Neural cell (in vitro differentiated cells): ENCODE measurements around the gene FOXN1. TPM values are rescaled to one million over a fixed set of nuclear protein-coding genes. Genes with fewer than 3 reads are reported as not detected.

Experiments
- H2AFZ ChIP-seq: fragments of 200-600, 300-800 bp; sonication (generic), shearing (Covaris generic); 2 replicates; pipeline ENCODE4 v1.6.0; 2014; ENCODE audit warnings: low read depth, mild to moderate bottlenecking, antibody characterized with exemption, low read length, moderate library complexity
- H3F3A ChIP-seq: fragments of 200-600 bp; shearing (Covaris generic); 2 replicates; pipeline ENCODE4 v1.6.1; 2016; ENCODE audit warnings: mild to moderate bottlenecking, moderate library complexity, mixed read lengths, antibody characterized with exemption, low read length; ENCODE audit not compliant: insufficient read depth, poor library complexity, severe bottlenecking
- H3K27ac ChIP-seq: fragments of 200-600, 300-800 bp; sonication (generic), shearing (Covaris generic); 2 replicates; pipeline ENCODE4 v1.5.1; 2014; ENCODE audit warnings: mild to moderate bottlenecking, low read length, moderate library complexity
- H3K27me3 ChIP-seq: fragments of 300-800, 200-600 bp; sonication (generic), shearing (Covaris generic); 2 replicates; pipeline ENCODE4 v1.6.0; 2014; ENCODE audit warnings: mild to moderate bottlenecking, low read depth, low read length, moderate library complexity; ENCODE audit not compliant: insufficient read depth
- H3K36me3 ChIP-seq: fragments of 300-800, 200-600 bp; sonication (generic), shearing (Covaris generic); 2 replicates; pipeline ENCODE4 v1.5.1; 2014; ENCODE audit warnings: mild to moderate bottlenecking, antibody characterized with exemption, low read length, moderate library complexity; ENCODE audit not compliant: insufficient read depth
- H3K4me2 ChIP-seq: fragments of 300-800, 200-600 bp; sonication (generic), shearing (Covaris generic); 2 replicates; pipeline ENCODE4 v1.6.0; 2014; ENCODE audit warnings: mild to moderate bottlenecking, low read length
- H3K4me3 ChIP-seq: fragments of 300-800, 200-600 bp; sonication (generic), shearing (Covaris generic); 2 replicates; pipeline ENCODE4 v1.5.1; 2014; ENCODE audit warnings: mild to moderate bottlenecking, low read length, moderate library complexity
- H3K79me2 ChIP-seq: fragments of 200-600 bp; shearing (Covaris generic); replicated peaks from 2 replicates; pipeline ENCODE4 v1.6.0; 2014; ENCODE audit warnings: mild to moderate bottlenecking, low read length, moderate library complexity; ENCODE audit not compliant: insufficient read depth
- H3K9ac ChIP-seq: fragments of 300-800, 200-600 bp; sonication (generic), shearing (Covaris generic); 2 replicates; pipeline ENCODE4 v1.6.1; 2016; ENCODE audit warnings: mild to moderate bottlenecking, low read length, mixed read lengths
- H3K9me2 ChIP-seq: fragments of 200-600 bp; shearing (Covaris generic); 2 replicates; pipeline ENCODE4 v1.6.1; 2016; ENCODE audit warnings: mild to moderate bottlenecking, low read length, mixed read lengths; ENCODE audit not compliant: insufficient read depth
- H3K9me3 ChIP-seq: fragments of 200-600, 300-800 bp; sonication (generic), shearing (Covaris generic); 2 replicates; pipeline ENCODE4 v1.6.1; 2016; ENCODE audit warnings: mild to moderate bottlenecking, mixed run types, low read length, moderate library complexity, mixed read lengths
- H4K20me1 ChIP-seq: fragments of 200-600 bp; shearing (Covaris generic); 2 replicates; pipeline ENCODE4 v1.6.1; 2016; ENCODE audit warnings: mild to moderate bottlenecking, mixed run types; ENCODE audit not compliant: insufficient read depth
- CTCF ChIP-seq: fragments of 450-650 bp; IDR thresholded peaks from 2 replicates; pipeline ENCODE4 v1.5.1; 2014; ENCODE audit warnings: antibody characterized with exemption, mild to moderate bottlenecking, moderate library complexity; ENCODE audit not compliant: poor library complexity, severe bottlenecking
- EP300 ChIP-seq: fragments of 450-650 bp; conservative IDR thresholded peaks from 2 replicates; pipeline ENCODE4 v1.6.1; 2014; ENCODE audit warnings: antibody characterized with exemption, mild to moderate bottlenecking, moderate library complexity; ENCODE audit not compliant: poor library complexity, severe bottlenecking
- EZH2 ChIP-seq: fragments of 200-600, 300-800 bp; shearing (Covaris generic), sonication (generic); IDR thresholded peaks from 2 replicates; pipeline ENCODE4 v1.6.1; 2014; ENCODE audit warnings: antibody characterized with exemption, low read length, borderline replicate concordance, mild to moderate bottlenecking; ENCODE audit not compliant: insufficient read depth, poor library complexity, severe bottlenecking
- MXI1 ChIP-seq: fragments of 450-650 bp; conservative IDR thresholded peaks from 2 replicates; pipeline ENCODE4 v1.6.1; 2014; ENCODE audit warnings: antibody characterized with exemption, mild to moderate bottlenecking; ENCODE audit not compliant: poor library complexity, severe bottlenecking
- POLR2AphosphoS5 ChIP-seq: IDR thresholded peaks from 2 replicates; pipeline ENCODE4 v1.6.1; 2012
- RAD21 ChIP-seq: fragments of 450-650 bp; conservative IDR thresholded peaks from 2 replicates; pipeline ENCODE4 v1.6.1; 2014; ENCODE audit warnings: antibody characterized with exemption, mild to moderate bottlenecking, moderate library complexity
- SMC3 ChIP-seq: fragments of 450-650 bp; conservative IDR thresholded peaks from 2 replicates; pipeline ENCODE4 v1.6.1; 2014; ENCODE audit warnings: antibody characterized with exemption, mild to moderate bottlenecking, moderate library complexity; ENCODE audit not compliant: poor library complexity
- TAF1 ChIP-seq: IDR thresholded peaks from 2 replicates; pipeline ENCODE4 v1.6.1; 2012; ENCODE audit warnings: low read depth
- polyA plus RNA-seq: library from polyadenylated mRNA; depleted of rRNA; stranded (reverse); fragments of >200 nt; gene quantifications from 2 replicates; pipeline ENCODE4 v1.2.3, GENCODE V29; 2014
- TF ChIP-seq, protein P1 (sequence below): IDR thresholded peaks from 2 replicates; pipeline ENCODE4 v1.6.1; 2012; ENCODE audit warnings: borderline replicate concordance

The FOXN1 gene
- polyA plus RNA-seq, 1 donor from 2014 or later = not detected

- TF ChIP-seq MXI1 (no peak), SMC3 (no peak), RAD21 (no peak), TAF1 (no peak), EP300 (no peak), EZH2 (no peak), CTCF (no peak), POLR2AphosphoS5 (no peak)
- TF ChIP-seq, protein P1, sequence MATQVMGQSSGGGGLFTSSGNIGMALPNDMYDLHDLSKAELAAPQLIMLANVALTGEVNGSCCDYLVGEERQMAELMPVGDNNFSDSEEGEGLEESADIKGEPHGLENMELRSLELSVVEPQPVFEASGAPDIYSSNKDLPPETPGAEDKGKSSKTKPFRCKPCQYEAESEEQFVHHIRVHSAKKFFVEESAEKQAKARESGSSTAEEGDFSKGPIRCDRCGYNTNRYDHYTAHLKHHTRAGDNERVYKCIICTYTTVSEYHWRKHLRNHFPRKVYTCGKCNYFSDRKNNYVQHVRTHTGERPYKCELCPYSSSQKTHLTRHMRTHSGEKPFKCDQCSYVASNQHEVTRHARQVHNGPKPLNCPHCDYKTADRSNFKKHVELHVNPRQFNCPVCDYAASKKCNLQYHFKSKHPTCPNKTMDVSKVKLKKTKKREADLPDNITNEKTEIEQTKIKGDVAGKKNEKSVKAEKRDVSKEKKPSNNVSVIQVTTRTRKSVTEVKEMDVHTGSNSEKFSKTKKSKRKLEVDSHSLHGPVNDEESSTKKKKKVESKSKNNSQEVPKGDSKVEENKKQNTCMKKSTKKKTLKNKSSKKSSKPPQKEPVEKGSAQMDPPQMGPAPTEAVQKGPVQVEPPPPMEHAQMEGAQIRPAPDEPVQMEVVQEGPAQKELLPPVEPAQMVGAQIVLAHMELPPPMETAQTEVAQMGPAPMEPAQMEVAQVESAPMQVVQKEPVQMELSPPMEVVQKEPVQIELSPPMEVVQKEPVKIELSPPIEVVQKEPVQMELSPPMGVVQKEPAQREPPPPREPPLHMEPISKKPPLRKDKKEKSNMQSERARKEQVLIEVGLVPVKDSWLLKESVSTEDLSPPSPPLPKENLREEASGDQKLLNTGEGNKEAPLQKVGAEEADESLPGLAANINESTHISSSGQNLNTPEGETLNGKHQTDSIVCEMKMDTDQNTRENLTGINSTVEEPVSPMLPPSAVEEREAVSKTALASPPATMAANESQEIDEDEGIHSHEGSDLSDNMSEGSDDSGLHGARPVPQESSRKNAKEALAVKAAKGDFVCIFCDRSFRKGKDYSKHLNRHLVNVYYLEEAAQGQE = no peak
- no peak overlapping the region for H3K4me3 ChIP-seq
- H2AFZ ChIP-seq = no peak overlapping the region
- H3F3A ChIP-seq = no peaks in the 10 kb centered on the region
- no peaks in the 10 kb centered on the region for H3K9me2 ChIP-seq
- no peaks in the 10 kb centered on the region for H3K27me3 ChIP-seq
- H3K79me2 ChIP-seq = no peaks in the 10 kb centered on the region
- no peaks in the 10 kb centered on the region for H3K36me3 ChIP-seq
- no peaks in the 10 kb centered on the region for H3K9me3 ChIP-seq
- no peak overlapping the region for H3K4me2 ChIP-seq
- H4K20me1 ChIP-seq = no peaks in the 10 kb centered on the region
- H3K9ac ChIP-seq = no peak overlapping the region
- no peak overlapping the region for H3K27ac ChIP-seq
Observed at GRCh38 chr17:28480799-28481571, 25.2 kb upstream of the FOXN1 start.

GRCh38 chr17:28482551-28483199, 23.5 kb upstream of the FOXN1 start:
- no peak overlapping the region for H3K4me3 ChIP-seq
- H2AFZ ChIP-seq = no peak overlapping the region
- H3K27me3 ChIP-seq = no peaks in the 10 kb centered on the region

More at GRCh38 chr17:28482551-28483199, 23.5 kb upstream of the FOXN1 start:
- Histone ChIP-seq H3K79me2 (no peaks in the 10 kb centered on the region), H3K36me3 (no peaks in the 10 kb centered on the region), H3K9me3 (no peaks in the 10 kb centered on the region), H3K27ac (no peak overlapping the region), H3K9me2 (no peaks in the 10 kb centered on the region), H3K4me2 (no peak overlapping the region), H4K20me1 (no peaks in the 10 kb centered on the region), H3F3A (no peaks in the 10 kb centered on the region), H3K9ac (no peak overlapping the region)
- TF ChIP-seq TAF1 = no peak
- TF ChIP-seq RAD21 = no peak
- TF ChIP-seq SMC3 = no peak
- TF ChIP-seq POLR2AphosphoS5 = no peak
- TF ChIP-seq MXI1 = no peak
- TF ChIP-seq EZH2 = no peak
- TF ChIP-seq CTCF = no peak
- TF ChIP-seq, protein P1 = no peak
- no peak for TF ChIP-seq EP300
